Loucy (cell line): Measurements from ENCODE around the gene LRRK1.

Experiments
- CTCF ChIP-seq: fragments of 200-600 bp; sonication (generic); conservative IDR thresholded peaks from 2 replicates; pipeline ENCODE4 v1.5.1; 2014; ENCODE audit warnings: mild to moderate bottlenecking, antibody characterized with exemption, low read length
- EZH2phosphoT487 ChIP-seq: fragments of 200-600 bp; IDR thresholded peaks from 2 replicates; pipeline ENCODE4 v1.6.1; 2018; ENCODE audit warnings: antibody characterized with exemption, mild to moderate bottlenecking, moderate library complexity, borderline replicate concordance

GRCh38 chr15:101110681-101111569 is 191.8 kb downstream of the LRRK1 start:
- TF ChIP-seq CTCF (no peak), EZH2phosphoT487 (no peak)
